ENCODE measurements around the gene RNU6-9.

The RNU6-9 gene

GRCh38 chr19:867301-867793, 25.9 kb upstream of the RNU6-9 start:
- H3K27ac ChIP-seq = no peak overlapping the region
- DNase-seq = no peak
- no peak for TF ChIP-seq CTCF (IDR thresholded peaks at IDR 0.05; ENCODE audit: low read depth, low read length)
- H3K4me3 ChIP-seq (ENCODE audit: low read depth, low read length) = no peak overlapping the region
- H3K36me3 ChIP-seq = peaks cover 47% of the 10 kb centered on the region
- H3K27me3 ChIP-seq (ENCODE audit: insufficient read depth, low read depth, severe bottlenecking) = no peaks in the 10 kb centered on the region
- no peaks in the 10 kb centered on the region for H3K9me3 ChIP-seq (ENCODE audit: severe bottlenecking)

DNA sequence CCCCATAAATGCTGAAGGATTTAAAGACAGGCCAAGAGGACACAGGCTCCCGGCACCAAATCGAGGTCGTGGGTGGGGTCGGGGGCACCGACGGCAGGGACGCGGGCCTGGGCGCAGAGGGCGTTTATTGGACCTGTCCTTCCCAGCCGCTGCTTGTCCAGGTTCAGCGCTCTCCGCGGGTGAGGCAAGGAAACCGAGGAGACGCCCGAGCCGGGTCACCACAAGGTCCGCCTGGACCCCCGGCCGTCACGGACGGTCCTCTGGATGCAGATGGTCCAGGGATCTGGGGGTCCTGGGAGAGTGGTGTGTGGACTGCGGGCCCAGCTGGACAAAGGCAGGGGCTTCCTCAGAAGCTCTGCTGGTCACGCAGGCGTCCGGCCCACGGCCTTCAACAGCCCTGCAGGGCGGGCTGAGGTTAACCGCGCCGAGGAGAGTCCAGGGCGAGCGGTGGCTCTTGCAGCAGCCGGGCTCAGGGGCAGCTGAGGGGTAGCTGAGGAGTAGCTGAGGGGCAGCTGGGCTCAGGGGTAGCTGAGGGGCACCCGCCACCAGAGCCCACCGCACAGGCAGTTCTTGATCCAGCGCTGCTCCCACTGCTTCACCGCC, 25.3 kb upstream of the RNU6-9 start:
- no peak for TF ChIP-seq CTCF (IDR thresholded peaks at IDR 0.05; ENCODE audit: low read depth, low read length)
- no peak for DNase-seq
- Histone ChIP-seq H3K9me3 (ENCODE audit: severe bottlenecking) (no peaks in the 10 kb centered on the region), H3K27me3 (ENCODE audit: insufficient read depth, low read depth, severe bottlenecking) (no peaks in the 10 kb centered on the region), H3K36me3 (peaks cover 47% of the 10 kb centered on the region), H3K4me3 (ENCODE audit: low read depth, low read length) (no peak overlapping the region), H3K27ac (no peak overlapping the region)

DNA sequence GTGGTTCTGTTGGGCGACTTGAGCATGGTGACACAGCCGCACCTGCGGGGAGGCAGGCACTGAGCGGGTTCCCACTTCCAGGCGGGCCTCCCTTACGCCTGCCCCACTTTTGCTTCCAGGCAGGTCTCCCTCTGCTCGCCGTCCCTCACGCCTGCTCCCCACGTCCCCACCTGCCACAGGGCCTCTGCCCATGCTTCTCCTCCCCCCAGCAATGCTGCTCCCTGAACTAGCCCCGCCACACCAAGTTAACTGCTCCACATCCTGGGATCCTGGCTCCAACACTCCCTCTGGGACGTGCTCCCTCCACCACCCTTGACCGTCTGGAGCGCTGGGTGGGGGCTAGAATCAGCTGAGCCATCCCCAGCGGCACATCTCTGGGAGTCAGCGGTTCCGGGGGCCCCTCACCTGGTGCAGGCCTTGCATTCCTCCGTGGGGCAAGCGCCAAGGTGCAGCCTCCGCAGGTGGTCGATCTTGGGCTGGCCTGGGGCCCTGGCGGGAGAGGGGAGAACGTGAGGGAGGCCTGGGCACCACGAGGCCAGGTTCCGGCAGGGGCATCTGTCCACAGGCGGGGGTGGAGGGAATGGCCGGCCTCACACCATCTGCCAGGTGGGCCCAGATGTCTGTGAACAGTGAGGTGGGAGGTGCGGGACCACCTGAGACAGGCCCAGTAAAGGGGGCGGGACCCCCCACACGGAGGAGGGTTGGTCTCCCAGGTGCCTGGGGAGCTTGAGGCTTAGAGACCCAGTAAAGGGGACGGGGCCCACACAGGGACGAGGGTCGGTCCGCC, 24.6 kb upstream of the RNU6-9 start:
- H3K27ac ChIP-seq = no peak overlapping the region
- DNase-seq = no peak
- H3K9me3 ChIP-seq (ENCODE audit: severe bottlenecking) = no peaks in the 10 kb centered on the region
- no peak for TF ChIP-seq CTCF (IDR thresholded peaks at IDR 0.05; ENCODE audit: low read depth, low read length)
- H3K27me3 ChIP-seq (ENCODE audit: insufficient read depth, low read depth, severe bottlenecking) = no peaks in the 10 kb centered on the region
- H3K36me3 ChIP-seq = peaks cover 51% of the 10 kb centered on the region
- no peak overlapping the region for H3K4me3 ChIP-seq (ENCODE audit: low read depth, low read length)

- Histone ChIP-seq H3K36me3 (peaks cover 59% of the 10 kb centered on the region), H3K9me3 (ENCODE audit: severe bottlenecking) (no peaks in the 10 kb centered on the region), H3K4me3 (ENCODE audit: low read depth, low read length) (no peak overlapping the region), H3K27ac (no peak overlapping the region), H3K27me3 (ENCODE audit: insufficient read depth, low read depth, severe bottlenecking) (no peaks in the 10 kb centered on the region)
- TF ChIP-seq CTCF (IDR thresholded peaks at IDR 0.05; ENCODE audit: low read depth, low read length) = no peak
- no peak for DNase-seq
Observed at GRCh38 chr19:869245-870177, 23.8 kb upstream of the RNU6-9 start.

DNA sequence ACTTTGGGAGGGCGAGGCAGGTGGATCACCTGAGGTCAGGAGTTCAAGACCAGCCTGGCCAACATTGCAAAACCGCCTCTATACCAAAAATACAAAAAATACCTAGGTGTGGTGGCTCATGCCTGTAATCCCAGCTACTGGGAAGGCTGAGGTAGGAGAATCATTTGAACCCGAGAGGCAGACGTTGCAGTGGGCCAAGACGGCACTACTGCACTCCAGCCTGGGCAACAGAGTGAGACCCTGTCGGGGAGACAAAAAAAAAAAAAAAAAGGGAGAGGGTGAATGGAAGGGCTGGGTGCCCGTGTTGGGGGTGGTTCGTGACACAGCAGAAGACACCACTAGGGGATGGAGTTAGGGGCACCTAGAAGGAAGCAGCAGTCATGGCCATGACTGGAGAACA, 23.0 kb upstream of the RNU6-9 start:
- no peak for TF ChIP-seq CTCF (IDR thresholded peaks at IDR 0.05; ENCODE audit: low read depth, low read length)
- Histone ChIP-seq H3K4me3 (ENCODE audit: low read depth, low read length) (no peak overlapping the region), H3K27ac (no peak overlapping the region), H3K27me3 (ENCODE audit: insufficient read depth, low read depth, severe bottlenecking) (no peaks in the 10 kb centered on the region), H3K9me3 (ENCODE audit: severe bottlenecking) (no peaks in the 10 kb centered on the region), H3K36me3 (peaks cover 65% of the 10 kb centered on the region)
- no peak for DNase-seq
